Breast epithelium (tissue), 3 donors: Measurements from ENCODE around the gene CMPK1.

ENCODE experiments used
- POLR2A ChIP-seq: fragments of 450-650 bp; IDR thresholded peaks from one replicate; pipeline ENCODE4 v1.6.1; 2016; ENCODE audit warnings: antibody characterized with exemption, mild to moderate bottlenecking, moderate library complexity
- TF ChIP-seq, protein P1 (sequence below), 3 donors: fragments of 450-650 bp; IDR thresholded peaks; one replicate each; pipeline ENCODE4 v1.5.1; 2016 to 2017; ENCODE audit warnings: antibody characterized with exemption in 3 of 3, mild to moderate bottlenecking in 3 of 3, moderate library complexity in 3 of 3

DNA sequence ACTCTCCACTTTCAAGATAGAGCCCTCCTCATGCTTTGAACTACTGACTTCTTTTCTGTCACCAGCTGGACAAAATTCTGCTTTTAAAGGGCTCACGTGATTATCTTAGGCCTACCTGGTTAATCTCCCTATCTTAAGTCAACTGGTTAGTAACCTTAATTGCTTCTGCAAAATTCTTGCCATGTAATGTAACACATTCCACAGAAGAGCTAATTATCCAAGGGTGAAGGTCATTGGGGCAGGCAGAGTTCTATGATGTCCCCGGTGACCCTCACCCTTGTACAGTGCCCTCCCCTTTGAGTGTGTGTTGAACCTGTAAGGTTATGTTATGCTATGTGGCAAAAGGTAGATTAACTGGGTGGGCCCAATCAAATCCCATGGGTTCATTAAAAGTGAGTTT lies 57.3 kb downstream of the CMPK1 start:
- TF ChIP-seq, protein P1, sequence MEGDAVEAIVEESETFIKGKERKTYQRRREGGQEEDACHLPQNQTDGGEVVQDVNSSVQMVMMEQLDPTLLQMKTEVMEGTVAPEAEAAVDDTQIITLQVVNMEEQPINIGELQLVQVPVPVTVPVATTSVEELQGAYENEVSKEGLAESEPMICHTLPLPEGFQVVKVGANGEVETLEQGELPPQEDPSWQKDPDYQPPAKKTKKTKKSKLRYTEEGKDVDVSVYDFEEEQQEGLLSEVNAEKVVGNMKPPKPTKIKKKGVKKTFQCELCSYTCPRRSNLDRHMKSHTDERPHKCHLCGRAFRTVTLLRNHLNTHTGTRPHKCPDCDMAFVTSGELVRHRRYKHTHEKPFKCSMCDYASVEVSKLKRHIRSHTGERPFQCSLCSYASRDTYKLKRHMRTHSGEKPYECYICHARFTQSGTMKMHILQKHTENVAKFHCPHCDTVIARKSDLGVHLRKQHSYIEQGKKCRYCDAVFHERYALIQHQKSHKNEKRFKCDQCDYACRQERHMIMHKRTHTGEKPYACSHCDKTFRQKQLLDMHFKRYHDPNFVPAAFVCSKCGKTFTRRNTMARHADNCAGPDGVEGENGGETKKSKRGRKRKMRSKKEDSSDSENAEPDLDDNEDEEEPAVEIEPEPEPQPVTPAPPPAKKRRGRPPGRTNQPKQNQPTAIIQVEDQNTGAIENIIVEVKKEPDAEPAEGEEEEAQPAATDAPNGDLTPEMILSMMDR (IDR thresholded peaks at IDR 0.05) = no peak
- no peak for TF ChIP-seq POLR2A
